Progenitor cell of endocrine pancreas (in vitro differentiated cells): Measurements from ENCODE around the gene RASSF6. TPM values are rescaled to one million over a fixed set of nuclear protein-coding genes. Genes with fewer than 3 reads are reported as not detected.

Experiments used
- DNase-seq: peaks from one replicate; pipeline ENCODE4 v3.0.0; 2021; ENCODE audit warnings: low spot score; ENCODE audit not compliant: unreplicated experiment
- H3K27ac Mint-ChIP-seq: 2 replicates; pipeline ENCODE4 v1.8.0; 2021; ENCODE audit warnings: mild to moderate bottlenecking, moderate library complexity, mixed read lengths
- H3K27me3 Mint-ChIP-seq: 2 replicates; pipeline ENCODE4 v1.8.0; 2021; ENCODE audit warnings: mixed read lengths
- H3K36me3 Mint-ChIP-seq: 2 replicates; pipeline ENCODE4 v1.8.0; 2022; ENCODE audit warnings: mixed read lengths; ENCODE audit not compliant: insufficient read depth
- H3K4me1 Mint-ChIP-seq: 2 replicates; pipeline ENCODE4 v1.8.0; 2021; ENCODE audit warnings: low read depth, mixed read lengths
- H3K4me3 Mint-ChIP-seq: 2 replicates; pipeline ENCODE4 v1.8.0; 2021; ENCODE audit warnings: low read depth, mild to moderate bottlenecking, moderate library complexity, mixed read lengths
- H3K9me3 Mint-ChIP-seq: 2 replicates; pipeline ENCODE4 v1.8.0; 2021; ENCODE audit warnings: low read depth, mixed read lengths
- total RNA-seq: library from RNA; stranded (reverse); gene quantifications from 2 replicates; pipeline ENCODE4 v1.2.1, GENCODE V29; 2021
- TF ChIP-seq, protein P1 (sequence below): fragments of 200-600 bp; sonication (generic); IDR thresholded peaks from one replicate; pipeline ENCODE4 v1.5.0; 2021; ENCODE audit warnings: antibody characterized with exemption, mild to moderate bottlenecking; ENCODE audit not compliant: unreplicated experiment

The RASSF6 gene
- total RNA-seq, 1 donor from 2014 or later: 10.1 TPM

DNA sequence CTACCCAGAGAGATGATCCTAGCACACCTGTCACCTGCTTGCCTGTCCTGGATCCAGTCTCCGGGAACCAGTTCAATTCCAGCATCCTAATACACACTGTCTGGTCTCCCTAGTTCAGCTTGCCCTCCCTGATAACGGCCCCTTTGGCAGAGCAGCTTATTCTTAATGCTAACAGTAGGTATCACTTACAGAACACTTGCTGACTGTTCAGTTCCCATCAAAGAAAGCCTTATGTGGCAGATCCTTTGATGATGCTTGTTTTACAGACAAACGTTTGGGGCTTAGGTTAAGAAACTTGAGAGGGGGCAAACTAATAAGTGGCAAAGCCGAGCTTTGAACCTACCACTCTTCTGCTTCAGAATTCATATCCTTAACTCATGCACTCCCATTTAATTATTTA is 890 bp downstream of the RASSF6 start:
- H3K27me3 Mint-ChIP-seq: no peaks in the 10 kb centered on the region

DNA sequence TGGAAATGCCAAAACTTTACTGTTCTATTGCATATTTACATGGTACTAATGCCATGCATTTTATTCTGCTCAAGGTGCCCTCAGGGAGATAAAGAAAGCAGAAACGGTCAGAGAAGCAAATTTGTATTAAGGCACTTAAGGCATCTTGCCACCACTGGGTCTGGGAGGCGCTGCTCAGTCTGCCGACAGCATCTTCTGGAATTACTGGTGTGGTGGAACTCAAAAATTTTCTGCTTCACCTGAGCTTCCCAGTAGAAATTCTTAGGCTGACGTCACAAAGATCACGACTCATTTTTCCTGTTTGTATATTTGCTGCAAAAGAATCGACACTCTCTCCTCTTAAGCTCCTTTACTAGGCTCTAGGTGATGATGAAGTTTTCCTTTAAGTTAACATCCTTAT is 3.0 kb downstream of the RASSF6 start:
- TF ChIP-seq, protein P1, sequence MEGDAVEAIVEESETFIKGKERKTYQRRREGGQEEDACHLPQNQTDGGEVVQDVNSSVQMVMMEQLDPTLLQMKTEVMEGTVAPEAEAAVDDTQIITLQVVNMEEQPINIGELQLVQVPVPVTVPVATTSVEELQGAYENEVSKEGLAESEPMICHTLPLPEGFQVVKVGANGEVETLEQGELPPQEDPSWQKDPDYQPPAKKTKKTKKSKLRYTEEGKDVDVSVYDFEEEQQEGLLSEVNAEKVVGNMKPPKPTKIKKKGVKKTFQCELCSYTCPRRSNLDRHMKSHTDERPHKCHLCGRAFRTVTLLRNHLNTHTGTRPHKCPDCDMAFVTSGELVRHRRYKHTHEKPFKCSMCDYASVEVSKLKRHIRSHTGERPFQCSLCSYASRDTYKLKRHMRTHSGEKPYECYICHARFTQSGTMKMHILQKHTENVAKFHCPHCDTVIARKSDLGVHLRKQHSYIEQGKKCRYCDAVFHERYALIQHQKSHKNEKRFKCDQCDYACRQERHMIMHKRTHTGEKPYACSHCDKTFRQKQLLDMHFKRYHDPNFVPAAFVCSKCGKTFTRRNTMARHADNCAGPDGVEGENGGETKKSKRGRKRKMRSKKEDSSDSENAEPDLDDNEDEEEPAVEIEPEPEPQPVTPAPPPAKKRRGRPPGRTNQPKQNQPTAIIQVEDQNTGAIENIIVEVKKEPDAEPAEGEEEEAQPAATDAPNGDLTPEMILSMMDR: no peak
- DNase-seq: no peak
- H3K27me3 Mint-ChIP-seq: no peaks in the 10 kb centered on the region

More for the DNA sequence above, 890 bp downstream of the RASSF6 start:
- peak overlapping the region; percentile 34 for H3K27ac Mint-ChIP-seq
- DNase-seq: no peak
- TF ChIP-seq, protein P1: no peak
- peak overlapping the region; percentile 93 for H3K4me3 Mint-ChIP-seq
- H3K9me3 Mint-ChIP-seq: no peaks in the 10 kb centered on the region
- no peaks in the 10 kb centered on the region for H3K36me3 Mint-ChIP-seq
- H3K4me1 Mint-ChIP-seq: peaks cover 29% of the 10 kb centered on the region

DNA sequence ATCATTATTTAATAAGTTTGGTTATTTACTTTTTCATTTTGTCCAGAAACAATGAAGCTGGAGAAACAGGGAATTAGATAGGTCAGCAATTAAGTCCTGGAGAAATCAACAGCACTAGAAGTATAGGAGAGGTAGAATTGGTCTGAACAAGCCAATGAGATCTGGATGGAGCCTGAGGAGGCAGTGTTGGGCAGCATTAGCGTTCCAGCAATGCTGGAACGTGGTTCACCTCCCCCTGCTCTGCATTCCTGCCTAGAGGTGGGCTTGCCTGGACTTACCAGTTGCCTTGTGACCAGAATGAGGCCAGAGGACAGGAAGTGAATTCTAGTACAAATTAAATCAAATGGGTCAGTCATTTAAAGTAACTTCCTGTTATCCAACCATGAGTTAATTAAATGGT is 4.6 kb downstream of the RASSF6 start:
- Mint-ChIP-seq H3K4me3 (no peak overlapping the region), H3K27me3 (no peaks in the 10 kb centered on the region), H3K27ac (no peak overlapping the region), H3K9me3 (no peaks in the 10 kb centered on the region), H3K36me3 (peaks cover 15% of the 10 kb centered on the region), H3K4me1 (peaks cover 39% of the 10 kb centered on the region)
- TF ChIP-seq, protein P1: peak; percentile 33
- DNase-seq: no peak

More for the DNA sequence above, 3.0 kb downstream of the RASSF6 start:
- Mint-ChIP-seq H3K36me3 (peaks cover 6% of the 10 kb centered on the region), H3K27ac (no peak overlapping the region), H3K4me3 (no peak overlapping the region), H3K4me1 (peaks cover 35% of the 10 kb centered on the region), H3K9me3 (no peaks in the 10 kb centered on the region)

DNA sequence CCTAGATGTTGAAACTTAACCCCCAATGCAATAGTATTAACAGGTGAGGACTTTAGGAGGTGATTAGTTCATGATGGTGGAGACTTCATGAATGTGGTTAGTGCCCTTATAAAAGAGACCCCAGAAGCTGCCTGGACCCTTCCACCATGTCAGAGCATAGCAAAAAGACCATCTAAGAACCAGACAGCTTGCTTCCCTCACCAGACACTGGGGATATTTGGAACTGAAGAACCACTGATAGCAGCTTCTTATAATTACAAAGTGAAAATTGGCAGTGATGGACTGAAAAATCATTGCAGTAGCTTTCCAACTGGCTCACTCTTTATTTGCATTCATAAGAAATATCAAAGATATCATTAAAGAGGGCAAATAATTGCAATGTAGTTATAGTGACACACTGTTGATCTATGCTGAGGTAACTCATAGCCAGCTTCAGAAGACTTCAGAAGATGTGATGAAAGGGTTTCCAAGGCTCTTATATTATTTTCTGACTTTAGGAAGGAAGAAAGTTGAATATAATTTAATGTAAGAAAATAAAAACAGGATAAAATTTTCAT is 5.8 kb downstream of the RASSF6 start:
- Mint-ChIP-seq H3K4me1 (peaks cover 41% of the 10 kb centered on the region), H3K36me3 (peaks cover 15% of the 10 kb centered on the region), H3K4me3 (no peak overlapping the region), H3K27ac (no peak overlapping the region), H3K27me3 (no peaks in the 10 kb centered on the region), H3K9me3 (no peaks in the 10 kb centered on the region)
- DNase-seq: no peak
- TF ChIP-seq, protein P1: no peak

DNA sequence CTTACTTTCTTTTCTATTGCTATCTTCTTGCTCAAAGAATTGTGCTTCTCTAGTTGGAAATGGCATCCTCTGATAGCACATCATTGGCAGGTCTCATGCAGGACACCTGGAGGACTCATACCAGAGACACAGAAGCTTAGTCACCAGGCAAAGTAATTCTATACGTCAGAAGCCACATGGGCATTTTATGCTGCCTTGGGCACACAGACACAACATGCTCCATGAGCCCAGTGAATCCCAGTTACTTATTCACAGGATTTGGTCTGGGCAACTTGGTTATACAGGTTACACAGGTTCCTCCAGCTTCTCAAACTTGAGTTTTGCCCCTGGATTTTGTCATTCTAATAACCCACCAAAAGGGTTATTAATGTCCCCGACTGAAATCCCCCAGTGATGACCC is 7.1 kb downstream of the RASSF6 start:
- Mint-ChIP-seq H3K36me3 (peaks cover 15% of the 10 kb centered on the region), H3K4me1 (peaks cover 45% of the 10 kb centered on the region), H3K27me3 (no peaks in the 10 kb centered on the region), H3K27ac (no peak overlapping the region), H3K9me3 (no peaks in the 10 kb centered on the region), H3K4me3 (no peak overlapping the region)
- DNase-seq: no peak
- TF ChIP-seq, protein P1: no peak
